Measurements from ENCODE around the gene CSTF2. TPM values are rescaled to one million over a fixed set of nuclear protein-coding genes. Genes with fewer than 3 reads are reported as not detected.

CSTF2 gene
- total and polyA plus RNA-seq, 10 of the 15 experiments (the other 5 are each of a cell fraction or from before 2014, with no cell fraction given), result 7.7 to 66.6 (median 35.8) TPM

DNA sequence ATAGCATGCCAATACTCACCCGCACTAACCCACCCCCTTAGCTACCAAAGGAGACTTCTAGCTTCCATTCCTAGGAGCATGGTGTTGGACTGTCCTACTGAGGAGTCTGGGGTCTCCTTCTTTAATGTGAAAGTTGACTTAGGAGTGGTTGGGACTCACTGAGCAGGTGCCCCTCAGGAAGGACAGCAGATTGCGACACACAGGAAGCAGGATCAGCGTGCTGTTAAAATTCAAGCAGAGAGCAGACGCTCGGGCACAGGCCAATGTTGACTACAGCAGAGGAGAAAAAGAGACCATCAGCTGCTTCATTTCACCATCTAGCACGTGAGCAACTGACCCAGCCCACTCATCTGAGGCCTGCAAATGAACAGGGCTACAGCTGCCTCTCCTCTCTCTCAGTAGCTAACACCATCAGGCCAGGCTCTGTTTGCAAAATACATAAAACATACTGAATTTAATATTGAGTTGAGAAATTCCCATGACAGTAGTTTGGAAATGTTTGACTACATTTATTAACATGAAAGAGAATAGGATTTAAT, 43.2 kb downstream of the CSTF2 start:
- H3K4me3 ChIP-seq, result no peak overlapping the region
- H3K36me3 ChIP-seq (ENCODE audit: control insufficient read depth in 2 of 2, insufficient read depth in 2 of 2, low read length in 1 of 2), result no peaks in the 10 kb centered on the region
- WGBS (ENCODE audit: insufficient coverage, insufficient replicate concordance, low lambda C conversion rate, missing lambda C conversion rate), result 40% methylated on average over 6 of the region's 6 CpGs
- TF ChIP-seq IRF4 (IDR thresholded peaks at IDR 0.05; ENCODE audit: low read depth, low read length), result no peak
- TF ChIP-seq KAT2A (conservative IDR thresholded peaks at IDR 0.05; ENCODE audit: control insufficient read depth, low read depth, low read length), result no peak
- TF ChIP-seq, protein P1, sequence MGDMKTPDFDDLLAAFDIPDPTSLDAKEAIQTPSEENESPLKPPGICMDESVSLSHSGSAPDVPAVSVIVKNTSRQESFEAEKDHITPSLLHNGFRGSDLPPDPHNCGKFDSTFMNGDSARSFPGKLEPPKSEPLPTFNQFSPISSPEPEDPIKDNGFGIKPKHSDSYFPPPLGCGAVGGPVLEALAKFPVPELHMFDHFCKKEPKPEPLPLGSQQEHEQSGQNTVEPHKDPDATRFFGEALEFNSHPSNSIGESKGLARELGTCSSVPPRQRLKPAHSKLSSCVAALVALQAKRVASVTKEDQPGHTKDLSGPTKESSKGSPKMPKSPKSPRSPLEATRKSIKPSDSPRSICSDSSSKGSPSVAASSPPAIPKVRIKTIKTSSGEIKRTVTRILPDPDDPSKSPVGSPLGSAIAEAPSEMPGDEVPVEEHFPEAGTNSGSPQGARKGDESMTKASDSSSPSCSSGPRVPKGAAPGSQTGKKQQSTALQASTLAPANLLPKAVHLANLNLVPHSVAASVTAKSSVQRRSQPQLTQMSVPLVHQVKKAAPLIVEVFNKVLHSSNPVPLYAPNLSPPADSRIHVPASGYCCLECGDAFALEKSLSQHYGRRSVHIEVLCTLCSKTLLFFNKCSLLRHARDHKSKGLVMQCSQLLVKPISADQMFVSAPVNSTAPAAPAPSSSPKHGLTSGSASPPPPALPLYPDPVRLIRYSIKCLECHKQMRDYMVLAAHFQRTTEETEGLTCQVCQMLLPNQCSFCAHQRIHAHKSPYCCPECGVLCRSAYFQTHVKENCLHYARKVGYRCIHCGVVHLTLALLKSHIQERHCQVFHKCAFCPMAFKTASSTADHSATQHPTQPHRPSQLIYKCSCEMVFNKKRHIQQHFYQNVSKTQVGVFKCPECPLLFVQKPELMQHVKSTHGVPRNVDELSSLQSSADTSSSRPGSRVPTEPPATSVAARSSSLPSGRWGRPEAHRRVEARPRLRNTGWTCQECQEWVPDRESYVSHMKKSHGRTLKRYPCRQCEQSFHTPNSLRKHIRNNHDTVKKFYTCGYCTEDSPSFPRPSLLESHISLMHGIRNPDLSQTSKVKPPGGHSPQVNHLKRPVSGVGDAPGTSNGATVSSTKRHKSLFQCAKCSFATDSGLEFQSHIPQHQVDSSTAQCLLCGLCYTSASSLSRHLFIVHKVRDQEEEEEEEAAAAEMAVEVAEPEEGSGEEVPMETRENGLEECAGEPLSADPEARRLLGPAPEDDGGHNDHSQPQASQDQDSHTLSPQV (IDR thresholded peaks at IDR 0.05), result no peak
- no peak for TF ChIP-seq ZNF217 (IDR thresholded peaks at IDR 0.05)
- no peak for TF ChIP-seq MEF2B (IDR thresholded peaks at IDR 0.05; ENCODE audit: partially characterized antibody, poor library complexity, severe bottlenecking)
- TF ChIP-seq ZSCAN29 (IDR thresholded peaks at IDR 0.05), result no peak
- no peak for TF ChIP-seq GABPA (IDR thresholded peaks at IDR 0.05; ENCODE audit: low read depth)
- no peak for ATAC-seq
- ChIA-PET RAD21 (ENCODE audit: unreplicated experiment) (no interaction called here), CTCF (interaction anchor here (0.5 kb wide), 1 partner anchor 92 kb away, joined by 3 read pairs; no protein-coding TSS in a partner anchor), SMC1A (ENCODE audit: uncharacterized antibody, unreplicated experiment) (interaction anchor here (1.0 kb wide), 1 partner anchor 79 kb away, joined by 3 read pairs; no protein-coding TSS in a partner anchor), POLR2A (no interaction called here)
- no peak overlapping the region for H3K27ac ChIP-seq (ENCODE audit: control insufficient read depth, insufficient read depth)
- no peak overlapping the region for H2AFZ ChIP-seq (ENCODE audit: control insufficient read depth, low read depth, low read length)
- in situ Hi-C loops (cut with MboI), result no loop called here
- H3K9ac ChIP-seq (ENCODE audit: control insufficient read depth, insufficient read depth, low read length), result no peak overlapping the region
- DNase-seq (ENCODE audit: low read depth, low spot score), result no peak
- no peak overlapping the region for H3K4me2 ChIP-seq (ENCODE audit: control insufficient read depth, insufficient read depth)
- BruUV-seq (replicated peaks), result no TSS peak
- intact Hi-C loops (cut with micrococcal nuclease; ENCODE audit: unreplicated experiment), result no loop called here
- H3K4me1 ChIP-seq (ENCODE audit: control insufficient read depth, insufficient read depth, low read length), result no peaks in the 10 kb centered on the region
- H4K20me1 ChIP-seq (ENCODE audit: control insufficient read depth, insufficient read depth), result no peaks in the 10 kb centered on the region
- no peaks in the 10 kb centered on the region for H3K27me3 ChIP-seq (replicated peaks in 1 of 2; ENCODE audit: control insufficient read depth in 2 of 2, insufficient read depth in 2 of 2, low read length in 1 of 2)
- no peaks in the 10 kb centered on the region for H3K9me3 ChIP-seq (replicated peaks; ENCODE audit: control insufficient read depth, insufficient read depth, low read length)
- no peaks in the 10 kb centered on the region for H3K79me2 ChIP-seq (ENCODE audit: control insufficient read depth, insufficient read depth, low read length)
- FAIRE-seq, result no peak
